NCI-H1436 (cell line): ENCODE data around the gene FOXO4.

Experiments used
- DNase-seq: peaks from one replicate; lab custom pipeline; 2025; lab: John Stamatoyannopoulos, UW

The FOXO4 gene

DNA sequence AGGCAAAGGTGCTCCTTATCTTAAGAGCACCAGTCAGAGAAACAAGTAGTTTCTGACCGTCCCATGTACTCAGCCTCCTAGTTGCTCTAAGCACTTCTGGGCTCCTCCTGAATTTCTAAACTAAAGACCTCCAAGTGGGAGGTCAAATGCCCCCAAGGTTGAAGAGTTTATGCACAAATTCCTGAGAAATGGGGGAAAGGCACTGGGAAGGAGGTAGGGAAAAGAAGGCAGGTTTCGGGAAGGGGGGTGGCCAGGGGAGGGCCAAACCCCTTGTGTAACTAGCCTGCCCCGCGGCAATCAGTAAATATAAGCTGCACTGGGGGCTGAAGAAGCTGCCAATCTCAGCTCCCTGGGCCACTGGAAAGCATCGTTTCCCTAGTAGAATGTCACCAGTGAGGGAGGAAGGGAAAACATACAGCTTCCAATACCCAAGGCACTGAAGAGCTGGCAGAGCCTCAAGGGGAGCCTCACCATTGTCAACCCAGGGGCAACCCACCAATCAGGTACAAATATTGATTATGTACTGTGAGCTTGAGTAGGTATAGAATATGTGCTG lies 3.4 kb downstream of the FOXO4 start:
- DNase-seq = no peak

DNA sequence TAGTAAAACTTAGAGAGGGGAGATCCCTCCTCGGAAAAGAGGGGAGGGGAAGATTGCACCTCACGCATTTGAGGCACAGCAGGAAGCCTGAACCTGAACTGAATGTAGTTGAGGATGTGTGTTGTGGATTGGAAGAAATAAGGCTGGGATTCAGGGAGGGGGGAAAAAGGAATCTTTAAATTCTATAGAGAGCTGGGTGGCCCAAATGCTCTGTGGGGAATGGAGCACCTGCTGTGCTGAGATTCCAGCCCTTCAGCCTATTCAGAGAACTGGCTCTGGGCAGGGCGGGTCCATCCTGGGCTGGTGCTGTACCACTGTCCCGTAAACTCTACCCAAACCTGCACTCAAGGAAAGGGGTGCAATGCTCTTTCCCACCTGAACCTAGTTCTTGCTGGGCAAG lies 4.1 kb downstream of the FOXO4 start:
- no peak for DNase-seq

DNA sequence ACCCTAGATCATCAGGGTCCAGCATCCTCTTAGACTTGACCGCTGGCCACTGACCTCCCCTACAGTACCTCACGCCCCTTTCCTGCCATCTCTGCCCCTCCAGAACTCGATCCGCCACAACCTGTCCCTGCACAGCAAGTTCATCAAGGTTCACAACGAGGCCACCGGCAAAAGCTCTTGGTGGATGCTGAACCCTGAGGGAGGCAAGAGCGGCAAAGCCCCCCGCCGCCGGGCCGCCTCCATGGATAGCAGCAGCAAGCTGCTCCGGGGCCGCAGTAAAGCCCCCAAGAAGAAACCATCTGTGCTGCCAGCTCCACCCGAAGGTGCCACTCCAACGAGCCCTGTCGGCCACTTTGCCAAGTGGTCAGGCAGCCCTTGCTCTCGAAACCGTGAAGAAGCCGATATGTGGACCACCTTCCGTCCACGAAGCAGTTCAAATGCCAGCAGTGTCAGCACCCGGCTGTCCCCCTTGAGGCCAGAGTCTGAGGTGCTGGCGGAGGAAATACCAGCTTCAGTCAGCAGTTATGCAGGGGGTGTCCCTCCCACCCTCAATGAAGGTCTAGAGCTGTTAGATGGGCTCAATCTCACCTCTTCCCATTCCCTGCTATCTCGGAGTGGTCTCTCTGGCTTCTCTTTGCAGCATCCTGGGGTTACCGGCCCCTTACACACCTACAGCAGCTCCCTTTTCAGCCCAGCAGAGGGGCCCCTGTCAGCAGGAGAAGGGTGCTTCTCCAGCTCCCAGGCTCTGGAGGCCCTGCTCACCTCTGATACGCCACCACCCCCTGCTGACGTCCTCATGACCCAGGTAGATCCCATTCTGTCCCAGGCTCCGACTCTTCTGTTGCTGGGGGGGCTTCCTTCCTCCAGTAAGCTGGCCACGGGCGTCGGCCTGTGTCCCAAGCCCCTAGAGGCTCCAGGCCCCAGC lies 5.2 kb downstream of the FOXO4 start:
- no peak for DNase-seq

DNA sequence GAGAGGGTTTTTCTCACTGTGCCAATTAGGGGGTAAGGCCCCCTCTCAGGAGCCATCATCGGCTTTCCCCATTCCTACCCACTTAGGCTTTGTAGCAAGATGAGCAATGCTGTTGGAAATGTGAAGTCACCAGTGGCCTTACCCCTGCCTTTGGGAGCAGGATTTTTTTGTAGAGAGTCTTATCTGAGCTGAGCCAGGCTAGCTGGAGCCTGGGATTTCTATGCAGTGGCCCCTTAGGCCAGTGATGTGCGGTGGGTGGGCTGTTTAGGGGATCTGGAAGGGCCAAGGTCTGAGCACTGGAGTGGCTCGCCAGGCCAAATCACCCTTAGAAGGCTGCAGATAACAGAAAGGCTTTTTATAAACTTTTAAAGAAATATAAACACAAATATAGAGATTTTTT lies 6.6 kb downstream of the FOXO4 start:
- DNase-seq = no peak

DNA sequence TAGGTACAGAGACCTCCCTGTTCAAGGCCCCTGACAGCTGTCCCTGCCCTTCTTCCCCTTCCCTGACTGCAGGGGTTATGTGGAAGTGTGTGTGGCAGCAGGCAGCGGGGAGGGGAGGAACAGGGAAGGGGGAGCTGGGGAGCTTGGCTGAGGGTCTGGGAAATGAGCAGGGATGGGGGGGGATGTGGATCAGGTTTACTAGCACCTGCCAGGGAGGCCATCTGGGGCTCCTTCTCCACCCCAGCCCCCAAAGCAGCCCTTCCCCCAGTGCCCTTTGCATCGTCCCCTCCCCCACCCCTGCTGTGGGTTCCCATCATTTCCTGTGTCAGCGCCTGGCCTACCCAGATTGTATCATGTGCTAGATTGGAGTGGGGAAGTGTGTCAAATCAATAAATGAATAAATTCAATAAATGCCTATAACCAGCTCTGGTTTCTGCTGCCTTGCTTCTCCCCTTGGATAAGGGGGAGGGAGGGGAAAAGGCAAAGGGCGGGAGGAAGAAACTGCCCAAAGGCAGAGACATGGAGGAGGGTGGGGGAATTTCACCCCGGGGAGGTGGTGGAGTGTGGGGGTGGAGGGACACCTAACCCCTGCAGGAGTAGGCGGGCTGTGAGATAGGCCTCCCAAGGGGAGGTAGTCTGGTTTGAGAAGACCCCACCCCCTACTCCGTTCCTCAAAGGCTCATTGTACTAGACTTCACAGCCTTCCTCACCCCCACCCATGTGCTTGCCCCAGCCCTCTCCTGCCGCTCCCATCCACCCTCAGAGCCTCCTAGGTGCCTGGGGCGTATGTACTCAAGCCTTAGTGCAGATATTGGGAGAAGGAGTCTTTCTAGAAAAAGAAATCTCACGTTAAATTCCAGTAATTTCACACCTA lies 7.7 kb downstream of the FOXO4 start:
- peak; percentile 82 for DNase-seq

DNA sequence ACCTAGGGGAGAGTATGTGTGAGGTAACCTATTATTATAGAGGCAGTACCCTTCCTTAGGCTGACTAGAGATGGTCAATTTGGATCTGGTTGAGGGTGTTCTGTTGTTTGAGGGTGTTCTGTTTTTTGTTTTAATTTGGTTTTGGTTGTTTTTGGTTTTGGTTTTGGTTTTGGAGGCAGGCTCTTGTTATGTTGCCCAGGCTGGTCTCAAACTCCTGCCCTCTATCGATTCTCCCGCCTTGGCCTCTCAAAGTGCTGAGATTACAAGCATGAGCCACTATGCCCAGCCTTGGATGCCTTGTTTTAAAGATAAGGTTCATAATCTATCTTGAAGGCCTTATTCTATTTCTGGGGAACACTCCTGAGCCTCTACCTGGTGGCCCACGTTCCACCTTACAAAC lies 10.0 kb downstream of the FOXO4 start:
- DNase-seq = no peak

DNA sequence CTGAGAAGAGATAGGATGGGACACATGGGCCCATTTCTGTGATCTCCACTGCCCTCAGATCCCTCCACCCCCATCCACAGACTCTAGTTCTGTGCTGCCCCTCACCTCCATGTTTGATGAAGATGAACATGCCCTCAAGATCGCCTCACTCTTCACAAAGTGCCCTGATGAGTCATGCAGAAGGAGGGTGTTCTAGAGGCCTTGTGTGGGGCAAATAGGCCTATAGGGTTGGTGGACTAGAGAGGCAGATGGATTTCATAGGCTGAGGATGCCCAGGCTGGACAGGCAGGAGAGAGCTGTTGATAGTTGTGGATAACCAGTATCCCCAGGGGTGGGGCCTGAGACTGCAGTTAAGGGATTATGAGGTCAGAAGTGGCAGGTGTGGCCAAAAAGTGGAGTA lies 10.8 kb downstream of the FOXO4 start, which contains the start of gene CXorf65:
Gene CXorf65 (minus strand): TSS at position 314 of the 400 bp plus-strand sequence. CDS start 184 bp downstream, at position 130.
- no peak for DNase-seq

DNA sequence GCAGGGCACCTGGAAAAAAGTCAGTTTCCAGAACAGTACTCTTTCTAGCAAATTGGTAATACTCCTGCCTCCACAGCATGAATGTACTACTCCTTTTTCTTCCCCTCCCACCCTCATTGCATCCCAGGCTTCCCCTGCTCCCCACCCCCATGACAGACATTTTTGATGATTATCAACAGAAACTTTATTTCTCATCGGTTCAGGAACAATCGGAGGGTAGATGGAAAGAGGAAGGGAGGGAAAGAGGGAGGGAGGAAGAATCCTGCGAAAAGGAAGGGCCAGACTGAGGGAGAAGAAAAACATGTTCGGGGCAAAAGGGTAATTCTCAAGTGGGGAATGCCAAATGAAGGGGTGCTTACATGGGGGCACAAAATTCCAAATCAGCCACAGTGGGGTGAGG lies 11.6 kb downstream of the FOXO4 start:
- no peak for DNase-seq

DNA sequence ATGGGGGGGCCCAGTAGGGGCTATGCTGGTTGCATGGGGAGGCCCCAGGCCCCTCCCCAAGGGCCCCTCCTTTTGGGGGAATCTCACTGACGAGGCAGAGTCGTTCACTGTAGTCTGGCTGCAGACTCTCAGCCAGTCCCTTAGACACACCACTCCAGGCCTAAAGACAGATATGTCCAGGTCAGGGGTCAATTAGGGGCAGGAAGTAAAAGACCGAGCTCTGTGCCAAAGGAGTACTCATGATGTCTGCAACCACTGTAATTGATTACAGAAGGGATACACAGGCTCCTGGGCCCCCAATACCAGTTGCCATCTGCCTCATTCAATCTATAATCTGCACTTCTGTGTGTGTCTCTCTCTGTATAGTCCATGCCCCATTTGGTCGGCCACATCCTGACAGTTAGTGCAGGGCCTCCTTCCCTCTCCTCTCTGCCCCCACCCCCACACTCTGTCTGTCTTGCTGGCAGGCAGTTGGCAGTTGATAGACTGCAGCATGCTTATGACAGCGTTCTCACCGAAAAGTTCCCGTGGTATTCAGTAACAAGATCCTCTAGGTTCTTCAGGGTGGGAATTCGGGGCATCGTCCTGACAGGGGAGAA lies 12.2 kb downstream of the FOXO4 start:
- no peak for DNase-seq

DNA sequence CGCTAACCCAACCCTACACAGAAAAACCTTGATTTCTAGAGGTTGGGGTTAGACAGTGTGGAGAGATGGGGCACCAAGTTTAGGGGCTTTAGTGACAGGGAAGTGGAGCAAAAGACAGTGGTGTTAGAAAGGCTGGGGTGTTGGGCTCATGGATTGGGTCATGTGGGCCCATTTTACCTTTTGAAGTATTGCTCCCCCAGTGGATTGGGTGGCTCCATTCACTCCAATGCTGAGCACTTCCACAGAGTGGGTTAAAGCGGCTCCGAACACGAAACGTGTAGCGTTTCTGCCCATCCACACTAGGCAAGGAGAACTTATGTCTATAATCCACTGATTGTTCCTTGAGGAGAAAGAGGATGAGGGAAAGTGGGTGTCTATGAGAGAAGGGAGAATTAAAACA lies 13.4 kb downstream of the FOXO4 start:
- no peak for DNase-seq

DNA sequence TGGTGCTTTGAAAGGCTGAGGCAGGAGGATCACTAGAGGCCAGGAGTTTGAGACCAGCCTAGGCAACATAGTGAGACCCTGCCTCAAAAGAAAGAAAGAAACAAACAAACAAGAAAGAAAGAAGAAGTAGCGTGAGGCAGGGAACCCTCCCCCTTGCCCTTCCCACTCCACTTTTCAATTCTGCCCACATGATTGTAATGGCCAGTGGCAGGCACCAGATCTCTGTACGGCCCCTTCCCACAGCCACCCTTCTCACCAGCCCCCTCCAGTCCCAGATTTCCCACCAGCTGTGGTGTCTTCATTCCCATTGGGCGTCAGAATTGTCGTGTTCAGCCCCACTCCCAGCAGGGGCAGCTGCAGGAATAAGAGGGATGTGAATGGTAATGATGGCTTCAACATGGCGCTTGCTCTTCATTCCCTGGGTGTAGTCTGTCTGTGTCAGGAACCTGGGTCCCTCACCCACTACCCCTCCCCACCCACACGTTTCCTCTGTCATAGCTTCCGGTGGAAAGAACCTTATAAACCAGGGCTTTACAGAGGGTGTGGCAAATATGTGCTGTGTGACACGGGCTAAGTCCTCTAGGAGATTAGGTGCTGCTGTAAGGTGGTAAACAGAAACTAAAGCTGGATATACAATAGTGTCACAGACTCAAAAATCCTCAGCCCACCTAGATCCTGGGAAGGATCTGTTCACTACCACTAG lies 15.6 kb downstream of the FOXO4 start, which contains the start of gene IL2RG:
Gene IL2RG (minus strand): TSS at position 437 of the 703 bp plus-strand sequence. CDS start 38 bp downstream, at position 399.
- DNase-seq = no peak

DNA sequence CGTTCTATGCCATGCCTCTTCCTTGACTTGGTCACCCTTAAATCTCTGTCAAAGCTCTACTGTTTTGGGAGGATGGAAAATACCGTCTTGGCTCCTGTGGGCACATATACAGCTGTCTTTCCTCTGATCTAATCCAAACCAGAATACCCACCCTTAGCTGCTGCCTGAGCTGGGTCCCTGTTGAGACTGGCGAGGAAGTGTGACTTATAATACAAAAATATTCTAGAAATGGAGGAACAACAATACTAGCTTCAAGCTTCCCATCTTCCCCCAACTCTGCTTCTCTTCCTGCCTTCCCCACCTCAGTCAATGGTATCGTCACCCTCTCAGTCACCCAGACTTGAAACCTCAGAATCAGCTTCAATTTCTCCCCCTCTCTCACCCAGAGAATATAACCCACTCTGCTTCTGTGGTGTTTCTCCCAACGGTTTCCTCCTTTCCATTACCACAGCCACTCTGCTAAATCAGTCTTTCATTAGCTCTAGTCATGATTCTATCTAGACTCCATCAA lies 16.3 kb downstream of the FOXO4 start:
- DNase-seq = no peak

DNA sequence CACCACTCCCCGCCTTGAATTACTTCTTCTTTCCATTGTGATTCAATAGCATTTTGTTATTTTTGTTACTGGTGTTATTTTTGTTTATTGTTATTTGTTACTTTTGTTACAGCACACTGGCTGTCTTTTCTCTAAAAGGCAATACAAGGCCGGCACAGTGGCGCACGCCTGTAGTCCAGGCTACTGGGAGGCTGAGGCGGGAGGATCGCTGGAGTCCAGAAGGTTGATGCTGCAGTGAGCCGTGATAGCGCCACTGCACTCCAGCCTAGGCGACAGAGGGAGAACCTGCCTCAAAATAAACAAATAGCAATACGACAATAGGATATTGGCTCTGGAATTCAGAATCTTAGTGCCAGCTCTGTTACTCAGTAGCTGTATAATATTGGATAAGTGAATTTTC lies 21.7 kb downstream of the FOXO4 start:
- DNase-seq = no peak

DNA sequence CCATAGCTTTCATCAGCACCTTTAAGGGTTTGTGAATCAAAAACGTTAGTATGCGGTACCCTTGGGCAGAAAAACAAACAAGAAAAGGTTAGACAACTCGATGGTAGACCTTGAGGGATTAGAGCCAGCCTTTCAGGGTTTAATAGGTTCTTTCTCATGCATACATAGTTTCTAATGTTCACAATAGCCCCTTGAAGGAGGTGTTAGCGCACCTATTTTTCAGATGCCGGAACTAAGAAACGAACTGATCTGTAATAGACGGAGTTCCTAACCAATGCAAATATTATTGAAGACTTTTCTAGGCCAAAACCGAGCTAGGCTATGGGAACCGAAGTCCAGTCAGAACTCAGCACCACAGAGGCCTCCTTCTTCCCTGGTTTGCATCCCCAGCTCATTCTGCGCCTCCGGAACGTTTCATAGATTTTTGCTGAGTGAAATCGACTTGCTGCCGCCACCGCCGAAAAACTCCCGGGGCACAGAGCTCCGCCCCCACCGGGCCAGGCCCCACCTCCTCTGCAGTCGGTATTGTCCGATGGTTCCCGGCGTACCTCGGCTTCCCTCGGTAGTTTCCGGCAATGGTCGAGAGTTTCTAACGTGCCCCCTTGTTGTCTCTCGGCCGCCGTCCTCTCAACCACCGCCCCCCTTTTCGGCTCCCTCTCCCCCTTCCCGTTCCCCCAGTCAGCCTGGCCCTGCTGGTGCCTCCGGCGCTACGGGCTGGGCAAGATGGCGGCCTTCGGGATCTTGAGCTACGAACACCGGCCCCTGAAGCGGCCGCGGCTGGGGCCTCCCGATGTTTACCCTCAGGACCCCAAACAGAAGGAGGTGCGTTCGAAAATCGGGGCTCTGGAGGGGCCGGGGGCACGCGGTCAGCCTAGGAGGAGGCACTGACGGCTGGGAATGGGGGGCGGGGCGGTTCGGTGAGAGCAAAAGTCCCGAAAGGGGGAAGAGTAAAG lies 22.7 kb downstream of the FOXO4 start, which contains the start of gene MED12:
Gene MED12 (plus strand): TSS at position 565 of the 953 bp plus-strand sequence. CDS start 159 bp downstream, at position 724.
- DNase-seq = peak; percentile 85

DNA sequence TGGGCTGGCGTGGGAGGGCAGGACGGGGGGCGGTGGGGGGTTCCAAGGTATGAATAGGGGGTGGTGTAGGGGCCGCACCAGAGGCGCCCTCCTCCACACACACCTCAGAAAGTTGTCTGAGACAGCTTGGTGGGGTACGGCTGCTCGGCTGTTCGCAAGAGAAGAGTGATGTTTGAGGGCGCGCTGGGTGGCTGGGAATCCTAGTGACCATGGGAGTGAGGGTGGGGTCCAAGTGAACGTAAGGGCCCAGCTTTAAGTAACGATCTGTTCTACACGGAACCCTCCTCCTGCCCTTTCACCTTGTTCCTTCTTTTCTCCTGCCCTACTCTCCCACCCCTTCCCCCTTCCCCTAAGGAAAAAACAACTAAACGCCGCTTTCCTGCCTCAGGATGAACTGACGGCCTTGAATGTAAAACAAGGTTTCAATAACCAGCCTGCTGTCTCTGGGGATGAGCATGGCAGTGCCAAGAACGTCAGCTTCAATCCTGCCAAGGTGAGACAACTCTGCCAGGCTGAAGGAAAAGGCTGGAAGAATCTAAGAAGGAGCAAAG lies 23.4 kb downstream of the FOXO4 start:
- DNase-seq = no peak

DNA sequence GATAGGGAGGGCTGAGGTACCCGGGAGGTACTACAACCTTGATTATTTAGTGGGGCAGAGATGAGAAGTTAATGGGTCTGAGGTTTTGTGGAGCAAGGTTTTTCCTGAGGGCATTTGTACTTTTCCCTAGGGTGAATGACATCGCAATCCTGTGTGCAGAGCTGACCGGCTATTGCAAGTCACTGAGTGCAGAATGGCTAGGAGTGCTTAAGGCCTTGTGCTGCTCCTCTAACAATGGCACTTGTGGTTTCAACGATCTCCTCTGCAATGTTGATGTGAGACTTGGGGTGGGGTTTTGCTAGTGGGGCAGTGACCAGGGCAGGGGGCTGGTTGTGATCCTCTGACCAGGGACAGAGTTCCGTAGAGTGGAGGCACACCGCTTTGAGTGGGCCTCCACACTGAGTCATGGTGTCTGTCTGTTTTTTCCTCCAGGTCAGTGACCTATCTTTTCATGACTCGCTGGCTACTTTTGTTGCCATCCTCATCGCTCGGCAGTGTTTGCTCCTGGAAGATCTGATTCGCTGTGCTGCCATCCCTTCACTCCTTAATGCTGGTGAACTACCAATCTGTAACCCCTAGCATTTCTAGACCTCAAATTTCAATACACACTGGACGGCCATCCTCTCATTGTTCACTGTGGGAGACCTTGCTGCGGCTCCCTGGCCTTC lies 32.6 kb downstream of the FOXO4 start:
- no peak for DNase-seq

DNA sequence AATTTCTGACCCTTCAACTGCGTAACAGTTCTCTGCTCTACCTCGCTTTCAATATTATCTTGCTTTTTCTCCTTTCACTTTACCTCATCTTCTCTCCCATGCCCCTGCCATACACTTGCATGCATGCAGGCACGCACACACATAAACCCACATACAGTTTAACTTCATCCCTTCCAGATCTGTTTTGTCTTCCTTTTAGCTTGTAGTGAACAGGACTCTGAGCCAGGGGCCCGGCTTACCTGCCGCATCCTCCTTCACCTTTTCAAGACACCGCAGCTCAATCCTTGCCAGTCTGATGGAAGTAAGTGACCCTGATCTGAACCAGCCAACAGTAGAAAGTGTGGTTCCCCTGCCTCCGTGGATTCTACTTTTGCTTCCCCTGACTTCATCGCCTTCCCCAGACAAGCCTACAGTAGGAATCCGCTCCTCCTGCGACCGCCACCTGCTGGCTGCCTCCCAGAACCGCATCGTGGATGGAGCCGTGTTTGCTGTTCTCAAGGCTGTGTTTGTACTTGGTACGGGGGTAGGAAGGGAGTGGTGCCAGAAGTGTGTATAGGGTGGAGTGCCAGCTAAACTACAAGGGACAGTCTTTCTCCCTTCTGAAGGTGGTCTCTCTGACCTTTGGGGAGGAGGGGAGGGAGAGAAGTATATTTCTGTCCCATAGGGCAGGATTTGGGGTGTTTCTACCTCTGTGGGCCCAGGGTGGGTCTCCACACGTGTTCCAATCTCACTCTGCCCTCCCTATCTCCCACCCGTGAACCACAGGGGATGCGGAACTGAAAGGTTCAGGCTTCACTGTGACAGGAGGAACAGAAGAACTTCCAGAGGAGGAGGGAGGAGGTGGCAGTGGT lies 33.5 kb downstream of the FOXO4 start:
- DNase-seq = peak; percentile 31

DNA sequence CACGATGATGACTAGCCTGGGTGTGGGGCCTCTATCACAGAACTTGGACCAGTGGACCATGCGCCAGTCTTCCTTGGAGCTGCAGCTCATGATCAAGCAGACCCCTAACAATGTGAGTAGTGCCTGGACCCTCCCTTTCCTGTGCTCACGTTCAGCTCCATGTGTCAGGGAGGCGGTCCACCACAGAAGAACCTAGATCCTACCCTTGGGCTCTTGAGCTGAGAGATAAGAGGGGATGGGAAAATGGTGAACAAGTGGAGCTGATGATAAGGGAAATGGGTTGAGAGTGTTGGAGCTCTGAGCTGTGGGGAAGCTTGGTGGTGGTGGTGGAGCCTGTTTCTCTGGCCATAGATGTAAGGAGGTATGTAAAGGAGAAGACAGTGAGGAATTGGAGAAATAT lies 35.9 kb downstream of the FOXO4 start:
- no peak for DNase-seq
